Measurements from ENCODE around the gene LYST.

- TF ChIP-seq CTCF (IDR thresholded peaks at IDR 0.05) (no peak), EP300 (IDR thresholded peaks at IDR 0.05) (no peak), POLR2A (IDR thresholded peaks at IDR 0.05) (no peak)
Measured at GRCh38 chr1:235669277-235669676, 197.4 kb downstream of the LYST start.

All from tibial nerve (tissue), 4 donors.